Stimulated activated CD8-positive, alpha-beta memory T cell treated with anti-CD3 and anti-CD28 coated beads, Interleukin-2, amount 100 ng/mL, for 1 hour (primary cell): Measurements from ENCODE around the gene OLFML2B.
"Not testable (repeated sequence)": the region's sequence is repeated elsewhere in the genome, so short reads cannot be mapped to it uniquely, and the experiment has no call there.

Experiments
- DNase-seq, 2 donors: peaks; one replicate each; pipeline ENCODE4 v3.0.0-alpha.2; 2020; ENCODE audit warnings: low read depth in 2 of 2

OLFML2B gene

GRCh38 chr1:162023547-162024501, at the start of gene OLFML2B:
Gene OLFML2B, minus strand, starts transcription at chr1:162023869. Its CDS starts 439 bp downstream, at chr1:162023430.
- peak in 1 of 2 donors; percentile 11 for DNase-seq

GRCh38 chr1:162072740-162073139, 49.1 kb upstream of the OLFML2B start:
- no peak for DNase-seq

- no peak for DNase-seq
Measured at GRCh38 chr1:162070825-162071224, 47.2 kb upstream of the OLFML2B start.

- DNase-seq, result no peak
Measured at GRCh38 chr1:162070094-162070748, 46.6 kb upstream of the OLFML2B start.

GRCh38 chr1:162069334-162070093, 45.8 kb upstream of the OLFML2B start, which contains the start of gene NOS1AP:
Gene NOS1AP, plus strand, starts transcription at chr1:162069691. Its CDS starts 487 bp downstream, at chr1:162070178.
- peak; percentile 39 to 61 for DNase-seq

GRCh38 chr1:162068301-162068700, 44.6 kb upstream of the OLFML2B start:
- no peak for DNase-seq

GRCh38 chr1:162067466-162067865, 43.8 kb upstream of the OLFML2B start:
- DNase-seq, result no peak

GRCh38 chr1:162066836-162067235, 43.2 kb upstream of the OLFML2B start:
- not testable (repeated sequence) for DNase-seq

GRCh38 chr1:162065016-162065415, 41.3 kb upstream of the OLFML2B start:
- no peak for DNase-seq

- no peak for DNase-seq
Measured at GRCh38 chr1:162062542-162063015, 38.9 kb upstream of the OLFML2B start.

- DNase-seq, result no peak
Measured at GRCh38 chr1:162060314-162060713, 36.6 kb upstream of the OLFML2B start.

GRCh38 chr1:162059721-162060120, 36.1 kb upstream of the OLFML2B start:
- no peak for DNase-seq

- DNase-seq, result no peak
Measured at GRCh38 chr1:162056579-162056978, 32.9 kb upstream of the OLFML2B start.

- no peak for DNase-seq
Measured at GRCh38 chr1:162056043-162056442, 32.4 kb upstream of the OLFML2B start.

- DNase-seq, result no peak
Measured at GRCh38 chr1:162055062-162055461, 31.4 kb upstream of the OLFML2B start.

- not testable (repeated sequence) for DNase-seq
Measured at GRCh38 chr1:162053949-162054348, 30.3 kb upstream of the OLFML2B start.

- DNase-seq, result no peak
Measured at GRCh38 chr1:162046921-162047320, 23.3 kb upstream of the OLFML2B start.

GRCh38 chr1:162042361-162042760, 18.7 kb upstream of the OLFML2B start:
- no peak for DNase-seq

GRCh38 chr1:162040657-162041056, 17.0 kb upstream of the OLFML2B start:
- DNase-seq, result no peak

GRCh38 chr1:162040001-162040400, 16.3 kb upstream of the OLFML2B start:
- DNase-seq, result no peak

- no peak for DNase-seq
Measured at GRCh38 chr1:162038624-162039023, 15.0 kb upstream of the OLFML2B start.

GRCh38 chr1:162036163-162036562, 12.5 kb upstream of the OLFML2B start:
- DNase-seq, result no peak
